NOMO-1 (cell line): Measurements from ENCODE around the gene A1BG.

ENCODE experiments used
- DNase-seq, 2 experiments: peaks; one replicate each; lab custom pipeline; 2025; ENCODE audit not compliant: unreplicated experiment in 2 of 2; lab: John Stamatoyannopoulos, UW

A1BG gene, protein sequence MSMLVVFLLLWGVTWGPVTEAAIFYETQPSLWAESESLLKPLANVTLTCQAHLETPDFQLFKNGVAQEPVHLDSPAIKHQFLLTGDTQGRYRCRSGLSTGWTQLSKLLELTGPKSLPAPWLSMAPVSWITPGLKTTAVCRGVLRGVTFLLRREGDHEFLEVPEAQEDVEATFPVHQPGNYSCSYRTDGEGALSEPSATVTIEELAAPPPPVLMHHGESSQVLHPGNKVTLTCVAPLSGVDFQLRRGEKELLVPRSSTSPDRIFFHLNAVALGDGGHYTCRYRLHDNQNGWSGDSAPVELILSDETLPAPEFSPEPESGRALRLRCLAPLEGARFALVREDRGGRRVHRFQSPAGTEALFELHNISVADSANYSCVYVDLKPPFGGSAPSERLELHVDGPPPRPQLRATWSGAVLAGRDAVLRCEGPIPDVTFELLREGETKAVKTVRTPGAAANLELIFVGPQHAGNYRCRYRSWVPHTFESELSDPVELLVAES

GRCh38 chr19:58352760-58353671, at the start of gene A1BG:
TSS of gene A1BG (minus strand) at chr19:58353492. CDS start at chr19:58353437, 55 bp downstream.
- DNase-seq = no peak

DNA sequence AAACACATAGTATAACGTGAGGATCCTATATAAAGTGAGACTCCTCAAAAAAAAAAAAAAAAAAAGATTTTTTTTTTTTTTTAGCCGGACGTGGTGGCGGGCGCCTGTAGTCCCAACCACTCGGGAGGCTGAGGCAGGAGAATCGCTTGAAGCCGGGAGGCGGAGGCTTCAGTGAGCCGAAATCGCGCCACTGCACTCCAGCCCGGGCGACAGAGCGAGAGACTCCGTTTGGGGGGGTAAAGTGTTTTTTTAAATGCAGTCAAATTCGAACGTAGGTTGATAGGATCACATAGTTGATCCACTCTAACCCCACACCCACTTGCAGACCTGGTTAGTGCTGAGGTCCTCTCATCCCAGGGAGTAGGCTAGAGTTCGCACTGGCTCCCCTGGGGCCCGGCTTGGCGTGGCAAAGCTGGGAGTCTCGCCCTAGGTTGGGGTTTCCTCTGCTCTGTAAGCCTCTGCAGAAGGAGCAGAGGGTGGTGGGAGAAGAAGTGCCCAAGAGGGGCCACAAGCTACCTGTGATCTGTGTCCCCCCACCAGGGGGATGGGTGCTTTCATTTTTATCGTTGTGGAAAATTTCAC, 48.6 kb upstream of the A1BG start:
- DNase-seq = no peak

DNA sequence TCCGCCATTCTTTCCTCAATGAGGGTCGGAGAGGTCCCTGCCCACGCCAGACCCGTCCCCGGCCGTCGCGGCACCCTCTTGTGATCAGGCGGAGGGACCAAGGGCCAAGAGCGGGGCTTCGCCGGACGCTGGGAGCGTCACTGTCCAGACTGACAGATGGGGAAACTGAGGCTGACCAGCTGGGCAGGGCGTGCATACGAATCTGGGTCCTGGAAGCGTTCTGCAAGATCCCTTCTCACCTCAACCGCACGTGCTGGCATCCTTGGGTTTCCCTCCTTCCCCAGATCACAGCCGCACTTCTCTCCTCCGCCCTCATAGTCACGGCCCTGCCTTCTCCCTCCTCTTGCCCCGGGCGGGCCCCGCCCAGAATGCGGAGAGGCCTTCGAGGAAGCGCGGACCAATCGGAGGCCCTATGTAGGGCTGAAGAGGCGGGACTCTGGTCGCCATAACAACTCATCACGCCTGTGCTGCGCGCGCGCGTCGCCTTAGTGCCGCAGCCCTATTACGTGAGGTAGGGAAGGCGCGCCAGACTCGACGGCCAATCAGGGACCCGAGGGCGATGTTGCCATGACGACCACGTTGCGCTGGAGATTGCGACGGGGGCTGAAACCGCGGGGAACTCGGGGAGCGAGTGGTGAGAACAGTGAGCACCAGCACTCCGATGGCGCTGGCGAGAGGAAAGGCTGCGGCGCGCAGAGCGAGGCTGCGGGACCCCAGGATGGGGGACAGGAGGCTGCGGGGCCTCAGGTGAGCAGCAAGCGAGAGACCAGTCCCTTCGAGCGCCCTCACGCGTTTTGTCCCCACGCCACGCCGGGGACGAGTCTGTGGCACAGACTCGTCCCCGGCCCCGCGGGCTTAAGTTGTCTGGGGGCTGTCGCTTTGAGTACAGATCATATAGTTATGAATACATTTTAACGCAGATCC, 47.9 kb upstream of the A1BG start:
- DNase-seq = peak; percentile 98 to 99

DNA sequence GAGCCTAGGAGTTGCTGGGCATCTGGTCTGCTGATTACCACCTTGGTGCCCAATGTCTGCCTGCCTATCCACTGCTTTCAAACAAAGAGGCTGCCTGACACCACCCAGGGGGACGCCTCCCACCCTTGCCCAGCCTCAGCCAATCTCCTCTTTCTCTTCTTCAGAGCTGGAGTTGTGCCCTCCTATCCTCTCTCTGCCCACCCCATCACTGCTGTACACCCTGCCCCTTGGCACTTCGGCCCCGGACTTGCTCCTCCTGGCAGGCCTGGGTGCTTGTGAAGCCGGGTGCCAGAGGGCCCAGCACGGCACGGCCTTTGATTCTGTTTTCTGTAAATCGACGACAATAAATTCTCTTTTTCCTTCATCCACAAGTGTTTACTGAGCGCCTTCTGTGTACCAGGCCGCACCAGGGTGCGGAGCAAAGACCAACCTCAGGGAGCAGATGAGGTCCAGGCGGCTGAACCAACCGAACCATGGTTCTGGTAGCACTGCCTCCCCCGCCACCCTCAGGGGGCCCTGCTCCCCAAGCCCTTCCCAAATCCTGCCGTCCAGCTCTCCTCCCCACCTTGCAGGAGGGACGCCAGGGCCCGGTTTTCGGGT, 47.1 kb upstream of the A1BG start:
- DNase-seq = no peak

DNA sequence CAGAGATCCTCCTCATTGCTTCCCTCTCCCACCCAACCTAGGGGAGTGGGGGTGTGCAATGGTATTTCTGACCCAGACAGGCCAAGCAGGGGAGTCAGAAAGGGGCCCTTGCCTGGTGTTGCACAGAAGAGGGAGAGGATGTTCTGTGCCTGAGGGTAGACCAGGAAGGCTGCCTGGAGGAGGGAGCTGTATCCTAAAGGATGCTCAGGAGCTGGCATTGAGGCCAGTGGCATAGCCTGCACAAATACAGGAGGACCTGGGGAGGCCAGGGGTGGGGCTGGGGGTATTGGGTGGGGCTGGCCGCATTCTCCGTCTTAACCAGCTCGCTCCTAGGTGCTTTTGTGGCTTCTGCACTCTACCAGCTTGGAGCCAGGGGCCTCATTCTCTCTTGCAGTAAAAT, 46.6 kb upstream of the A1BG start:
- no peak for DNase-seq

- DNase-seq = no peak
Measured at GRCh38 chr19:58398545-58398944, 45.3 kb upstream of the A1BG start.

DNA sequence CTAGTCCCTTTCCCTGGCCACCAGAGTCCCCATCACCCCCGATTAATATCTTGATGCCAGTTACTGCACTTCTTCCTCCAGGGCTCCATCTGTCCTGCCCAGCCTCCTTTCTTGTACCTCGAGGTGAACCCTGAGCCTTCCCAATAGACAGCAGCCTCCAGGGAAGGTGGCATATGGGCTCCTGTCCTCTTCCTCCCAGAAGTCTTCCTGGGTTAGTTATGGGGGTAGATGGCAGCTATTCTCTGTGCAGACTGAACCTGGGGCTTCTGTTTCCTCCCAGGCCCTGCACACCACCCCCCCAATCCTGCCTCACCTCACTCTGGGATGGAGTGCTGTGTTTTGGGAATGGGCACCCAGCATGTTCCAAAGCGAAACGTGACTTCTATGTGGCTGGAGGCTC, 44.8 kb upstream of the A1BG start:
- DNase-seq = no peak

DNA sequence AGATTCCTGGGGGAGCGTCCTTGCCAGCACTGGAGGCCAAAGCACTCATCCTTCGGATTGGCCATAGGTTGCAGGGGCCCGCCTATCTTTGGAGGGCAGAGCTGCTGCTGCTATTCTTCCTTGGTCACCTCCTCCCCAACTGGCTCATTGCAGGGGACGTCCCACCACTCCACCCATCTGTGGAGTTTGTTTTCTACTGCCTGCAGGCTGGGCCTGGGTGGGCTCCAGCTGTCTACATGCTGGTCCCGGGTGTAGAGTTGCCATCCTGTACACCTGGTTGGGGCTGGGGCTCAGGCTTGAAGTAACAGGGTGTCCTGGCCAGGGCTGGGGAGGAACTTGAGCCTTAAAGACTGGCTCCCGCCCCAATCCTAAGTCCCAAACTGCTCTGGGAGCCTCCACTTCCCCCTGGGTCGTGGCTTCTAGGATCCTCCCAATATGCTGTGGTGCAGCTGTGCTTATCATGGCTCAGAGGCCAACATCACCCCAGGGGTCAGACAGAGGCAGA, 44.3 kb upstream of the A1BG start:
- DNase-seq = no peak

GRCh38 chr19:58396691-58397532, 43.6 kb upstream of the A1BG start:
- no peak for DNase-seq

DNA sequence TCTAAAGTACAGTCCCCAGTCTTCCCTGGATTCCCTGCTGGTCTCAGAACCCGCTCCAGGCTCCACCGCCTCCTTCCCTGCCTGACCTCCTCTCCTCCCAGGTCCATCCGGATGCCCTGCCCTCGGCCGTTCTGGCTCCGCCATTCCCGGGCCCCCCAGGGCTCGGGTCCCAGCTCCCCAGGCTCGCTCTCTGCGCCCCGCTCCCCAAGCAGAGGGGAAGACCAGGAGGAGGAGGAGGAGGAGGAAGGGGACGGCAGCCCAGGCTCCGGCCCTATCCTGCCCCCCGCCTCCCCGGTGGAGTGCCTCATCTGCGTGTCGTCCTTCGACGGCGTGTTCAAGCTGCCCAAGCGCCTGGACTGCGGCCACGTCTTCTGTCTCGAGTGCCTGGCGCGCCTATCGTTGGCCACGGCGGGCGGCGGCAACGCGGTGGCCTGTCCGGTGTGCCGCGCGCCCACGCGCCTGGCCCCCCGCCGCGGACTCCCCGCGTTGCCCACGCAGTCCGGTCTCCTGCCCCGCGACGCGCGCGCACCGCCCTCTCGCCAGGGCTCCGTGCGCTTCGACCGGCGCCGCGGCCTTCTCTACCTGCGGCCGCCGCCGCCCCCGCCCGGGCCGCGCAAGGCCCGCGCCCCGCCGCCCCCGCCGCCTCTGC, 42.8 kb upstream of the A1BG start:
- no peak for DNase-seq

DNA sequence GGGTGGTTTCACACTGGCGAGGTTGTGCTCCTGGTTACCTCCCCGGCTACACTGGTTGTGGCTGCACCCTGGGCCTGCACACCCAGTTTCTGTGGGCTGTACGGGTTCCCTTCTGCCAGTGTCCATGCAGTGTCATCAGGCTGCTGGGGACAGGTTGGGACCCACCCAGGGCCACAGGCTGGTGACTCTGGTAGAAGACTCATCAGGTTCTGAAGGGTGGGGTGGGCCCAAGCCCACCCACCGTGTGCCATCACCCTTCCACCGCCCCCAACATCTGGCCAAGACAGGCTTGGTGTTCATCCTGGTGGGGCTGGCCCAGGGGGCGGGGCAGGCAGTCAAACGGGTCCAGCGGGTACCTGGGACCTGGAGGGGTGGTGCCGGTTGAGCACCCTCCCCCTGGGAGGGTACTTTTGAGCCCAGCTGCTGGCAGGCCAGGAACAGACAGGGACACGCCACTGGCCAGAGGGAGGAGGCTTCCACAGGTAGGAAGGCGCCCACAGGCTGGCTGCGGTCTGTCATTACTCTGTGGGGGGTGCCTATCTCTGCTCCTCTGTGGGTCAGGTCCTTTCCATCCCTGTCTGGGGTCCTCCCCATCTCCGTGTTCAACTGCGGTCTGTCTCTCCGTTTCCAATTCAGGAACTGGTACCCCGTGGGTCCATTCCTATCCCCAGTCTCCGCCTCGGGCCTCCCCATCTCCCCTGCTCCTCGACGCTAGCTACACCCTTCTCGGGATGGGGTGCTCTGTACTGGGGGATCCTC, 42.1 kb upstream of the A1BG start, which contains the start of gene RNF225:
TSS of gene RNF225 (plus strand) at position 437 of the 759 bp plus-strand sequence. CDS start 434 bp downstream, outside the sequence.
- DNase-seq = no peak

DNA sequence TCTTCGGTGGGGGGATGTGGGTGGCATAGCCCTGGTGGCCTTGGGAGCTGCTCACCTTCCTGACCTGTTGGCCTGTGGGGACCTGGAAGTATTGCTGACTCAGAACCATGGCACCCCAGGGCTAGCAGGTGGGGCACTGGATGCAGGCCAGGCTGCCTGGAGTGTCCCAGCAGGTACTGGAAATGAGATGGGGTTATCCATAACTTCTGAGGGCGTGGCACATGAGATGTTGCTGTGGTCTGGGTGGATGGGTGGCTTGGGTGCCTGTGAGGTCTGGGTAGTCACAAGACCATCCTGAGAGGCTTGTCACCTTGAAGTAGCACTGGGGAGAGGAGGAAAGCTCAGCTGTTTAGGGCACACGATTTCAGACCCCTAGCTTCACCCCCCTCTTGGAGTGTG, 41.5 kb upstream of the A1BG start:
- no peak for DNase-seq

GRCh38 chr19:58393725-58394033, 40.4 kb upstream of the A1BG start:
- DNase-seq = no peak

- DNase-seq = no peak
Measured at GRCh38 chr19:58392945-58393724, 39.8 kb upstream of the A1BG start.

DNA sequence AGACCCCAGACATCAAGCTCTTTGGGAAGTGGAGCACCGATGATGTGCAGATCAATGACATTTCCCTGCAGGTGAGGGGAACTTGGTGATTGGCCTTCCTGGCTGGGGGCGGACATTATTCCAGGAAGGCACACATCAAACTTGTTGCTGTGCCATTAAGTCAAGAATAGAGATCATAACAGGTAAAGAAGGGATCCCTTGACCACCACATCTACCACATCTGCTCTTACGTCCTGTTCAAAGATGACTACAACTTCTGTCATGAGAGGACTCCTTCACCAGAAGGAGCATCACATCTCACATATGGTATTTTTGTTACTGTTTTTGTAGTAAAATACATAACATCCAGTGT, 34.9 kb upstream of the A1BG start:
- no peak for DNase-seq

DNA sequence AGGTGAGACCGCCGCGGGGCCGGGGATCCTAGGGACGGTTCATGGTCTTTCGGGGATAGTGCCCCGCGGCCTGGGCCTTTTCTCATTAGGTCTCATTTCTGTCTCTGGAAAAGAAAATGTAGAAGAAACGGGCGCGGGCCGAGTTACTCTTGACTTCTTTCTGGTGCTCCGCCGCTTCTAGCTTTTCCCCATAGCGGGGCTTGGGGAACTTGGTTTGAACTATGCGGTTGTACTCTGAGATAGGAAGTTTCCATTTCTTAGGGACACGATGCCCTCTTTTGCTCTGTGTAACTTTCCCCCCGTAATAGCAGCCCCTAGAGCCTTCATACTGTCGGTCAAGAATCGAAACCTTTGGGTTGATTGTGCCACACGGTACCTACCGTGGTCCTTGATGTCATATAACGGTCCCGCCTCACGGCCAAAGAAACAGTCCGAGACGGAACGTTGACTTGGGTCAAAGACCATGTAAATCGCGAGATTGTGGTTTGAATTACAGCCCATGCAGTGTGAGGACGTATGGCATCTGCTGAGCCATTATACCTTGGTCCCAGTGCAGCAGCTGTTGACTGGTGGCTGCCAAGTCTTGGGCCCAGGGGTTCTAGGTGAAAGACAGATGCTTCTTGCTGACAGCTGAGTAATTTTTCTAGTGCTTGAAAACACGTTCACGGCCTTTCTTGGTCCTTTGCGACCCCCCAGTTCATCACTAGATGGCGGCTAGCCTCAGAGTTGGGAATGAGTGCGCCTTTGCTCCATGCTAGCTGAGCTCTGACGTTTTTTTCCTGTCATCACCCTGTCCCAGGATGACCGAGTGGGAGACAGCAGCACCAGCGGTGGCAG, 34.3 kb upstream of the A1BG start:
- DNase-seq = no peak
